Measurements from ENCODE around the gene NRXN2.

DNA sequence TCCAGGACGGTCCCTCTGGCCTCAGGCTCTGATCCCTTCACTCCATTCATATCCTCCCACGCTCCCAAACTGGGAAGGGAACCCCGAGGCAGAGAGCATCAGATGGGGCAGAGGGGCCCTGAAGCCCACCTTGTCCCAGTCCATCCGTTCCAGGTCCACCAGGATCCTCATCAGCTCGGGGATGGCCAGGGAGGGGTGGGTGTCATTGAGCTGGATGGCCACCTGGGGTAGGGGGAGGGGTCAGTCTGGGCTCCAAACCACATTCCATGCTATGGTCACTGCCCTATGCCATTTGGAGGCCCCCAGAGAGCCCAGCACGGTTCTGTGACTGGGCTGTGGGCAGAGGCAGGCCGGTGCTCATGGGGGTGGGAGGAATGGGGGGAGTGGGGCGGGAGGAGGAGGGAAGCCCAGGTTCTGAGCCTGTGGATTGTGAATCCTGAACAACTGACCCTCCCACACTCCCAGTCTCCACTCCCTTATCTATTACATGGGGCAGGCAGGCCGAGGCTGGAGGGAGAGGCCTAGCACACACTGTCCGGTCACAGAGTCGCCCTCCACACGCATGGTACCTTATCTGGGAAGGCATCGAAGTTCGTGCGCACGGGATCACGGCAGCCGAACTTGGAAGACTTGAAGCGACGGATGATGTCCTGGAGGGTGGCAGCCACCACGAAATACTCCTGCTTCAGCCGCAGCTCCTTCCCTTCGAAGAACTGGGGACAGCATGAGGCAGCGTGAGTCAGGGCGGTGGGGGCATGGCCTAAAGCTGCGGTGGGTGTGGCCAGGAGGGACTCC, 31.3 kb upstream of the NRXN2 start:
- no peak for TF ChIP-seq SIN3A (IDR thresholded peaks at IDR 0.05; ENCODE audit: borderline replicate concordance, insufficient read depth, low read length)
- TF ChIP-seq TAF1 (IDR thresholded peaks at IDR 0.05; ENCODE audit: borderline replicate concordance, insufficient read depth, low read length) = no peak
- no peak for TF ChIP-seq POLR2AphosphoS5 (IDR thresholded peaks at IDR 0.05; ENCODE audit: low read depth, low read length)
- TF ChIP-seq, protein P1, sequence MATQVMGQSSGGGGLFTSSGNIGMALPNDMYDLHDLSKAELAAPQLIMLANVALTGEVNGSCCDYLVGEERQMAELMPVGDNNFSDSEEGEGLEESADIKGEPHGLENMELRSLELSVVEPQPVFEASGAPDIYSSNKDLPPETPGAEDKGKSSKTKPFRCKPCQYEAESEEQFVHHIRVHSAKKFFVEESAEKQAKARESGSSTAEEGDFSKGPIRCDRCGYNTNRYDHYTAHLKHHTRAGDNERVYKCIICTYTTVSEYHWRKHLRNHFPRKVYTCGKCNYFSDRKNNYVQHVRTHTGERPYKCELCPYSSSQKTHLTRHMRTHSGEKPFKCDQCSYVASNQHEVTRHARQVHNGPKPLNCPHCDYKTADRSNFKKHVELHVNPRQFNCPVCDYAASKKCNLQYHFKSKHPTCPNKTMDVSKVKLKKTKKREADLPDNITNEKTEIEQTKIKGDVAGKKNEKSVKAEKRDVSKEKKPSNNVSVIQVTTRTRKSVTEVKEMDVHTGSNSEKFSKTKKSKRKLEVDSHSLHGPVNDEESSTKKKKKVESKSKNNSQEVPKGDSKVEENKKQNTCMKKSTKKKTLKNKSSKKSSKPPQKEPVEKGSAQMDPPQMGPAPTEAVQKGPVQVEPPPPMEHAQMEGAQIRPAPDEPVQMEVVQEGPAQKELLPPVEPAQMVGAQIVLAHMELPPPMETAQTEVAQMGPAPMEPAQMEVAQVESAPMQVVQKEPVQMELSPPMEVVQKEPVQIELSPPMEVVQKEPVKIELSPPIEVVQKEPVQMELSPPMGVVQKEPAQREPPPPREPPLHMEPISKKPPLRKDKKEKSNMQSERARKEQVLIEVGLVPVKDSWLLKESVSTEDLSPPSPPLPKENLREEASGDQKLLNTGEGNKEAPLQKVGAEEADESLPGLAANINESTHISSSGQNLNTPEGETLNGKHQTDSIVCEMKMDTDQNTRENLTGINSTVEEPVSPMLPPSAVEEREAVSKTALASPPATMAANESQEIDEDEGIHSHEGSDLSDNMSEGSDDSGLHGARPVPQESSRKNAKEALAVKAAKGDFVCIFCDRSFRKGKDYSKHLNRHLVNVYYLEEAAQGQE (IDR thresholded peaks at IDR 0.05; ENCODE audit: insufficient read depth in 1 of 2, low read depth in 2 of 2, low read length in 2 of 2) = no peak
- no peak for TF ChIP-seq FOXP2 (optimal IDR thresholded peaks at IDR 0.05; ENCODE audit: borderline replicate concordance, extremely low read depth, extremely low read length, insufficient read depth)
